Brain microvascular endothelial cell (primary cell): ENCODE results near the gene NXN.
A peak's percentile ranks its signal among the peaks of the same experiment; 100 is the strongest.
"Not testable (repeated sequence)": the region's sequence is repeated elsewhere in the genome, so short reads cannot be mapped to it uniquely, and the experiment has no call there.

Source experiments
- DNase-seq: peaks from one replicate; pipeline ENCODE4 v3.0.0-alpha.2; 2020
- H3K27ac ChIP-seq: fragments of 250-450 bp; sonication (Bioruptor Pico); 2 replicates; pipeline ENCODE4 v1.5.1; 2020; ENCODE audit warnings: mild to moderate bottlenecking, moderate library complexity
- H3K27me3 ChIP-seq: fragments of 250-450 bp; sonication (Bioruptor Pico); replicated peaks from 2 replicates; pipeline ENCODE4 v1.5.1; 2020; ENCODE audit warnings: mild to moderate bottlenecking
- H3K36me3 ChIP-seq: fragments of 250-450 bp; sonication (Bioruptor Pico); replicated peaks from 2 replicates; pipeline ENCODE4 v1.5.1; 2020; ENCODE audit warnings: mild to moderate bottlenecking
- H3K4me3 ChIP-seq: 2 replicates; pipeline ENCODE4 v1.5.1; 2011; ENCODE audit warnings: low read depth, mild to moderate bottlenecking, control low read depth, low read length, moderate library complexity
- CTCF ChIP-seq: IDR thresholded peaks from 2 replicates; pipeline ENCODE4 v1.5.1; 2011; ENCODE audit warnings: low read depth, mild to moderate bottlenecking, moderate library complexity, low read length, control low read depth, inconsistent platforms; ENCODE audit errors: missing control alignments
- in situ Hi-C: cut with HindIII; loops from 2 replicates; pipeline ENCODE4 v1.10.0; 2017; ENCODE audit warnings: low sequenced_read_pairs, low pct_ligation_motif_present

Gene NXN

DNA sequence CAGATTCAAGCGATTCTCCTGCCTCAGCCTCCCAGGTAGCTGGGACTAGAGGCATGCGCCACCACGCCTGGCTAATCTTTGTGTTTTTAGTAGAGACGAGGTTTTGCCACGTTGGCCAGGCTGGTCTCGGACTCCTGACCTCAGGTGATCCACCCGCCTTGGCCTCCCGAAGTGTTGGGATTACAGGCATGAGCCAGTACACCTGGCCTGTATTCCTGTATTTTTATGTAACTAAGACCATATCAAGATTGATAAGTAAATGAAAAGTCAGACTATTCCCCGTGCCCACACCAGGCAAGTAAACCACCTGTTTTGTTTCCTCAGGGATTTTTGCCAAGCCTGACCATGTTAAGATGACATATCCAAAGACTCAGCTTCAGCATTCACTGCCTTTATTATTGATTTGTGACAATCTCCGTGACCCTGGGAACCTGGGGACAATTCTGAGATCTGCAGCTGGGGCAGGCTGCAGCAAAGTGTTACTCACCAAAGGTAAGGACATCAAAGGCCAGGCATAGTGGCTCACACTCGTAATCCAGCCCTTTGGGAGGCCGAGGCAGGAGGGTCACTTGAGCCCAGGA lies 191.8 kb downstream of the NXN start:
- no peak for TF ChIP-seq CTCF
- Histone ChIP-seq H3K27me3 (no peaks in the 10 kb centered on the region), H3K4me3 (no peak overlapping the region), H3K36me3 (peaks cover 24% of the 10 kb centered on the region), H3K27ac (no peak overlapping the region)
- no peak for DNase-seq
- in situ Hi-C loops = loop anchor here (25.0 kb wide), 1 partner anchor 200 kb away; the partner anchor contains the start of genes NXN and TIMM22

DNA sequence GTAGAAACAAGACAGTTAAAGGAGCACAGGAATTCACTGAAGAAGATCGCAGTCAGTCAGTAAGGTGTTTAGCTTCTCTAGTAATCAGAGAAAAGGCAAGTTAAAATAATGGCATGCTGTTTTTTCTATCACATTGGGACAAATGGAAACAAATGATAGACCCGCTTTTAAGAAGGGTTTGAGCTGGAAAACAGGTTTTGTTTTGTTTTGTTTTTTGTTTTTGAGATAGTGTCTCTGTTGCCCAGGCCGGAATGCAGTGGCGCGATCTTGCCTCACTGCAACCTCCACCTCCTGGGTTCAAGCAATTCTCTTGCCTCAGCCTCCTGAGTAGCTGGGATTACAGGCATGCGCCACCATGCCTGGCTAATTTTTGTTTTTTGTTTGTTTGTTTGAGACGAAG lies 193.7 kb downstream of the NXN start:
- not testable (repeated sequence) for H3K27ac ChIP-seq, DNase-seq, H3K4me3 ChIP-seq, H3K27me3 ChIP-seq
- H3K36me3 ChIP-seq = peaks cover 11% of the 10 kb centered on the region
- in situ Hi-C loops = loop anchor here (25.0 kb wide), 1 partner anchor 201 kb away; the partner anchor contains the start of genes NXN and TIMM22

- DNase-seq = no peak
- TF ChIP-seq CTCF = no peak
- in situ Hi-C loops = loop anchor here (25.0 kb wide), 1 partner anchor 203 kb away; the partner anchor contains the start of genes NXN and TIMM22
- H3K36me3 ChIP-seq = peaks cover 8% of the 10 kb centered on the region
- no peak overlapping the region for H3K4me3 ChIP-seq
- no peak overlapping the region for H3K27ac ChIP-seq
- no peaks in the 10 kb centered on the region for H3K27me3 ChIP-seq
Measured at GRCh38 chr17:784143-784542, 195.4 kb downstream of the NXN start.

DNA sequence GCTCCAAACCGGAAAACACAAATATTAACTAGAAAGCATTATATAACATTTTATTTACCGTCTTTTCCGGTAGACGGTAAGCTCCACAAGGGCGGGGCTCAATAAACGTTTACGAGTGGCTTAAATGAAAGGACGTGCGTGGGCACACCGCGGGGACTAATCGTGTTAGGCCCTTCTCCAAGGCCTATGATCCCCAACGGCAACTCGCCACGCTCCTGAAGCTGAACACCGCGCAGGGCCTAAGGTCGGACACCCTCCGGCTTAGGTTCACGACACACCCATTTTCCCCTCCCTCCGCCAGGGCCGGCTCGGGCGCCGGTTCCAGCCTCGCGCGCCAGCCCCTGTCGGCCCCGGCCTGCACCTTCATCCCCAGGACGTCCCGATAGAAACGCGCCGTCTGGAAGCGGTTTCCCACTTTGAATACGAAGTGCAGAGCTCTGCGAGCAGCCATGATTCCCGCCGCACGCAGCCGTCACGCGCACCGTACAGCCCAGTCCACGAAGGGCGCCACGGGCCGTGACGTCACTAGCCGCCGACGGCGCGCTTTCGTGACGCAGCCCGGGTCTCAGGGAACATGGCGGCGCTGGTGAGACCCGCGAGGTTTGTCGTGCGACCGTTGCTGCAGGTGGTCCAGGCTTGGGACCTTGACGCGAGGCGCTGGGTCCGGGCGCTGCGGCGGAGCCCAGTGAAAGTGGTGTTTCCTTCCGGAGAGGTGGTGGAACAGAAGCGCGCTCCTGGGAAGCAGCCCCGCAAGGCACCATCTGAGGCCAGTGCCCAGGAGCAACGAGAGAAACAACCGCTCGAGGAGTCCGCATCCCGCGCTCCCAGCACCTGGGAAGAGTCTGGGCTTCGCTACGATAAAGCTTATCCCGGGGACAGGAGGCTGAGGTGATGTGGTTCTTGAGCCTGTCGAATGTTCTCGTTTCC lies 197.5 kb downstream of the NXN start, which contains the start of the genes GLOD4 and MRM3:
TSS of gene GLOD4 (minus strand) at position 476 of the 927 bp plus-strand sequence. CDS start at position 451, 25 bp downstream.
TSS of gene MRM3 (plus strand) at position 549 of the 927 bp plus-strand sequence. CDS start at position 575, 26 bp downstream.
- peaks cover 9% of the 10 kb centered on the region for H3K36me3 ChIP-seq
- no peaks in the 10 kb centered on the region for H3K27me3 ChIP-seq
- peak within 1 kb of the TSS; percentile 99 for H3K4me3 ChIP-seq
- TF ChIP-seq CTCF = peak; percentile 6
- peak; percentile 88 for DNase-seq
- in situ Hi-C loops = loop anchor here (25.0 kb wide), 1 partner anchor 205 kb away; the partner anchor contains the start of genes NXN and TIMM22
- H3K27ac ChIP-seq = peak within 1 kb of the TSS; percentile 46

GRCh38 chr17:778096-778495 lies 201.5 kb downstream of the NXN start:
- in situ Hi-C loops = loop anchor here (25.0 kb wide), 1 partner anchor 209 kb away; the partner anchor contains the start of genes NXN and TIMM22
- H3K27me3 ChIP-seq = no peaks in the 10 kb centered on the region
- no peak for DNase-seq
- H3K36me3 ChIP-seq = peaks cover 27% of the 10 kb centered on the region
- no peak overlapping the region for H3K27ac ChIP-seq
- no peak overlapping the region for H3K4me3 ChIP-seq
- no peak for TF ChIP-seq CTCF

DNA sequence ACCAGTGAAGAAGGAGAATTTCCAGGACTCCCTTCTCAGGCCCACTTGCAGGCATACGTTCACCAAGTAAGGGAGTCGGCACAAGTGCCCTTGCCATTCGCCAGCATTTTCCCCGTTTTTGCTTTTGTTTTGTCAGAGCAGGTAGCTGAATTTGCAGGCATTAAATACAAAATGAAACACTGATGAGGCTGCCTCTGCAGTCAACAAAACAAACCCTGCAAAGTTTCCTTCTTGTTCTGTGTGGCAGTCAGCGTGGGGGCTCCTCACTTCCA lies 205.3 kb downstream of the NXN start:
- in situ Hi-C loops = no loop called here
- no peak for DNase-seq
- H3K27me3 ChIP-seq = no peaks in the 10 kb centered on the region
- no peak overlapping the region for H3K27ac ChIP-seq
- H3K36me3 ChIP-seq = peaks cover 49% of the 10 kb centered on the region
- no peak overlapping the region for H3K4me3 ChIP-seq
- TF ChIP-seq CTCF = no peak
